ENCODE measurements around the gene GALNT10.

DNA sequence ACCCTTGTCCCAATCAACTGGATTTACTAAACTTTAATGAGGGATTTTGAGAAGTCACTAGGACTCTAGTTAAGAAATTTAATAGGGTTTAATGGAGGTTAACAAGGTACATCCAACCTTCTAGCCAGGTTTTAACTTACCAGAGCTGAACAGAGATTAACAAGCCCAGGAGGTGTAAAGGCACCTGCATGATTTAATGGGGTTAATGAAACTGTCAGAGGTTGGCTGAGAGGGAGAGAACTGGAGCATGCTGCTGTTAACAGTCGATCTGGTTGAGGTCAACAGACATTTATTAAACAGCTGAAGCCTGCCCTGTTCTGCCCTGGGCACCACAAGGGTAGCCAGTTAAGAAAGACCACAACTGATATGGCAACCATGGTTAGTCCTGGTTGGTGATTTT, 273.9 kb downstream of the GALNT10 start:
- TF ChIP-seq POLR2A (IDR thresholded peaks at IDR 0.05) (no peak), CTCF (IDR thresholded peaks at IDR 0.05) (no peak), POLR2AphosphoS5 (IDR thresholded peaks at IDR 0.05; ENCODE audit: insufficient read depth in 1 of 2, low read depth in 1 of 2) (no peak)
